ENCODE results near the gene F8A2.
"Not testable (repeated sequence)": the region's sequence is repeated elsewhere in the genome, so short reads cannot be mapped to it uniquely, and the experiment has no call there.

The F8A2 gene

DNA sequence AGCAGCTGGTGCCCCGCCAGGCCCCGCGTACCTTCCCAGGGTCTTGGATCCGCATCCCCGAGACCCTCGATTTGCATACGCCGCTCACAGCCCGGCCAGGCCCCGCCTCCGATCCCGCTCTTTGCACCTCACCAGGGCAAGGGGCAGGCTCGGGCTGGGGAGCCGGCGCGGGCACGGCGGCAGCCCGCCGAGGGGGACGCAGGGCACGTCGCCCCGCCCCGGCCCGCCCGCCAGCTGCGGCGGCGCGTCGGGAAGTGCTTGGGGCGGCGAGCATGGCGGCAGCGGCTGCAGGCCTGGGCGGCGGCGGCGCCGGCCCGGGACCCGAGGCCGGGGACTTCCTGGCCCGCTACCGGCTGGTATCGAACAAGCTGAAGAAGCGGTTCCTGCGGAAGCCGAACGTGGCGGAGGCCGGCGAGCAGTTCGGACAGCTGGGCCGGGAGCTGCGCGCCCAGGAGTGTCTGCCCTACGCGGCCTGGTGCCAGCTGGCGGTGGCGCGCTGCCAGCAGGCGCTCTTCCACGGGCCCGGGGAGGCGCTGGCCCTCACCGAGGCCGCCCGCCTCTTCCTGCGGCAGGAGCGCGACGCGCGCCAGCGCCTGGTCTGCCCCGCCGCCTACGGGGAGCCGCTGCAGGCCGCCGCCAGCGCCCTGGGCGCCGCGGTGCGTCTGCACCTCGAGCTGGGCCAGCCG, at the start of gene F8A2:
Gene F8A2, plus strand, starts transcription at position 253 of the 686 bp plus-strand sequence. Its CDS starts 20 bp downstream, at position 273.
- DNase-seq (ENCODE audit: low spot score), result not testable (repeated sequence)

- no peak for DNase-seq (ENCODE audit: low spot score)
These were observed 48.3 kb upstream of the F8A2 start for GRCh38 chrX:155333544-155334100.

- no peak for DNase-seq (ENCODE audit: low spot score)
These were observed 47.2 kb upstream of the F8A2 start, which contains the start of gene CLIC2 for GRCh38 chrX:155334486-155335336. CLIC2 (minus strand) TSS chrX:155334614; CDS start chrX:155334427, 187 bp downstream.

DNA sequence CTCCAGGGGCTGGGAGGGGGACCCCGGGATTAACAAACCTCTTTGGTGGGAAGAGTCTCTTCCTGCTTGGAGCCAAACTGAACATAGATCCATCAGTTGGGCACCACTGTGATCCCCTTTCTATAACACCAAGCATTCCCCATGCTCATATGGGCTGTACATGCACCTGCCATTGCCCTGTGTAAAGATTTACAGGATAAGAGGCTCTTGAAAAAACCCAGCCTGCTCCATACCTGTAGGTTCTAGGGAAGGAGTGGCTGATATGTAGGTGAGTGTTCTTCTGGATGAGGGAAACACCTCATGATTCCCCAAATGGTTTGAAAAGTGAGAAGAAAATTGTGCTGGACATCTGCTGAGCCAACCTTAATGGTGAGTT, 46.6 kb upstream of the F8A2 start:
- DNase-seq (ENCODE audit: low spot score), result not testable (repeated sequence)

GRCh38 chrX:155345689-155346088, 36.2 kb upstream of the F8A2 start:
- not testable (repeated sequence) for DNase-seq (ENCODE audit: low spot score)

- DNase-seq (ENCODE audit: low spot score), result not testable (repeated sequence)
These were observed 32.4 kb upstream of the F8A2 start for GRCh38 chrX:155349448-155349847.

- not testable (repeated sequence) for DNase-seq (ENCODE audit: low spot score)
These were observed 18.2 kb upstream of the F8A2 start for GRCh38 chrX:155363712-155364111.

- not testable (repeated sequence) for DNase-seq (ENCODE audit: low spot score)
These were observed 8.0 kb upstream of the F8A2 start for GRCh38 chrX:155373777-155374458.

- not testable (repeated sequence) for DNase-seq (ENCODE audit: low spot score)
These were observed 2.1 kb upstream of the F8A2 start for GRCh38 chrX:155379802-155380201.

GRCh38 chrX:155382529-155382967, 653 bp downstream of the F8A2 start:
- DNase-seq (ENCODE audit: low spot score), result not testable (repeated sequence)

- DNase-seq (ENCODE audit: low spot score), result no peak
These were observed 7.7 kb downstream of the F8A2 start for GRCh38 chrX:155389634-155390033.

- DNase-seq (ENCODE audit: low spot score), result not testable (repeated sequence)
These were observed 12.9 kb downstream of the F8A2 start for GRCh38 chrX:155394747-155395276.

- no peak for DNase-seq (ENCODE audit: low spot score)
These were observed 24.5 kb downstream of the F8A2 start for GRCh38 chrX:155406429-155406828.

- DNase-seq (ENCODE audit: low spot score), result no peak
These were observed 35.9 kb downstream of the F8A2 start for GRCh38 chrX:155417769-155418168.
